ENCODE measurements around the gene HSP90AB1.

Gene HSP90AB1

DNA sequence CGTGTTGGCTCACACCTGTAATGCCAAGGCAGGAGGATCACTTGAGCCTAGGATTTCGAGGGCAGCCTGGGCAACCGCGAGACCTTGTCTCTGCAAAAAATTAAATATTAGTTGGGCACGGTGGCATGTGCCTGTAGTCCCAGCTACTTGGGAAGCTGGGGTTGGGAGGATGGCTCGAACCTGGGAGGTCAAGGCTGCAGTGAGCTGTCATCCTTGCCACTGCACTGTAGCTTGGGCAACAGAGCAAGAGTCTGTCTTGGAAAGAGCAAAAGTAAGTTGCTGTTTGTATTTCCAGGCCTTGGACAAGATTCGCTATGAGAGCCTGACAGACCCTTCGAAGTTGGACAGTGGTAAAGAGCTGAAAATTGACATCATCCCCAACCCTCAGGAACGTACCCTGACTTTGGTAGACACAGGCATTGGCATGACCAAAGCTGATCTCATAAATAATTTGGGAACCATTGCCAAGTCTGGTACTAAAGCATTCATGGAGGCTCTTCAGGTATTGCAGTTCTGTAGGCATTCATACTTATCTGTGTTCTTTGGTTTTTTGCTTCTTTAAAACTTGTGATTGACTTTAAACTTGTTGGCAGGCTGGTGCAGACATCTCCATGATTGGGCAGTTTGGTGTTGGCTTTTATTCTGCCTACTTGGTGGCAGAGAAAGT, 2.3 kb downstream of the HSP90AB1 start:
- Histone ChIP-seq H3K4me3 (ENCODE audit: low read length) (peak overlapping the region; percentile 90), H3K27me3 (ENCODE audit: insufficient read depth, low read length) (no peaks in the 10 kb centered on the region), H3K4me1 (ENCODE audit: insufficient read depth, low read length) (peaks cover 27% of the 10 kb centered on the region), H2AFZ (ENCODE audit: low read depth, low read length) (no peak overlapping the region), H3K36me3 (ENCODE audit: insufficient read depth, low read length) (peaks cover 59% of the 10 kb centered on the region), H3K9me3 (ENCODE audit: low read length) (no peaks in the 10 kb centered on the region)

GRCh38 chr6:44250067-44250717, 3.3 kb downstream of the HSP90AB1 start:
- Histone ChIP-seq H3K36me3 (ENCODE audit: insufficient read depth, low read length) (peaks cover 69% of the 10 kb centered on the region), H3K4me1 (ENCODE audit: insufficient read depth, low read length) (peaks cover 29% of the 10 kb centered on the region), H2AFZ (ENCODE audit: low read depth, low read length) (no peak overlapping the region), H3K27me3 (ENCODE audit: insufficient read depth, low read length) (no peaks in the 10 kb centered on the region), H3K4me3 (ENCODE audit: low read length) (no peak overlapping the region), H3K9me3 (ENCODE audit: low read length) (no peaks in the 10 kb centered on the region)

GRCh38 chr6:44250718-44251123, 3.8 kb downstream of the HSP90AB1 start:
- H3K36me3 ChIP-seq (ENCODE audit: insufficient read depth, low read length), result peaks cover 73% of the 10 kb centered on the region
- no peaks in the 10 kb centered on the region for H3K9me3 ChIP-seq (ENCODE audit: low read length)
- no peak overlapping the region for H2AFZ ChIP-seq (ENCODE audit: low read depth, low read length)
- H3K4me3 ChIP-seq (ENCODE audit: low read length), result no peak overlapping the region
- peaks cover 29% of the 10 kb centered on the region for H3K4me1 ChIP-seq (ENCODE audit: insufficient read depth, low read length)
- no peaks in the 10 kb centered on the region for H3K27me3 ChIP-seq (ENCODE audit: insufficient read depth, low read length)

GRCh38 chr6:44251576-44252524, 4.9 kb downstream of the HSP90AB1 start:
- H3K36me3 ChIP-seq (ENCODE audit: insufficient read depth, low read length), result peaks cover 77% of the 10 kb centered on the region
- H3K9me3 ChIP-seq (ENCODE audit: low read length), result no peaks in the 10 kb centered on the region
- H3K4me3 ChIP-seq (ENCODE audit: low read length), result no peak overlapping the region
- H2AFZ ChIP-seq (ENCODE audit: low read depth, low read length), result no peak overlapping the region
- H3K4me1 ChIP-seq (ENCODE audit: insufficient read depth, low read length), result peaks cover 35% of the 10 kb centered on the region
- no peaks in the 10 kb centered on the region for H3K27me3 ChIP-seq (ENCODE audit: insufficient read depth, low read length)

DNA sequence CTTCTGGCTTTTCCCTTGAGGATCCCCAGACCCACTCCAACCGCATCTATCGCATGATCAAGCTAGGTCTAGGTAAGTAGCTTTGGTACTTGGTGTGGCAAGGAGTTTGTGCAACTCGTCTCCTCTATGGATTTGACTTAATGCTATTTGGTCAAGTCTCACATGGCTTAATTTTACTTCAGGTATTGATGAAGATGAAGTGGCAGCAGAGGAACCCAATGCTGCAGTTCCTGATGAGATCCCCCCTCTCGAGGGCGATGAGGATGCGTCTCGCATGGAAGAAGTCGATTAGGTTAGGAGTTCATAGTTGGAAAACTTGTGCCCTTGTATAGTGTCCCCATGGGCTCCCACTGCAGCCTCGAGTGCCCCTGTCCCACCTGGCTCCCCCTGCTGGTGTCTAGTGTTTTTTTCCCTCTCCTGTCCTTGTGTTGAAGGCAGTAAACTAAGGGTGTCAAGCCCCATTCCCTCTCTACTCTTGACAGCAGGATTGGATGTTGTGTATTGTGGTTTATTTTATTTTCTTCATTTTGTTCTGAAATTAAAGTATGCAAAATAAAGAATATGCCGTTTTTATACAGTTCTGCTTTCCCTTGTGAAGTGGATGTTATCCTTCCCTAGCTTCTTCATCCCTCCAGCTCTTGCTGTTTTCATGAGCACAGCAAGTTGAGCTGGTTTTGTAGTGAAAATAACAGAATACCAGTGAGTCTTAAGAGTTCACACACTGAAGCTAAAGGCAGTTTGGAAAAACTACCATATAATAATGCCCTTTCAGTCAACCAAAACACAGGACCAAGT, 6.6 kb downstream of the HSP90AB1 start:
- peaks cover 75% of the 10 kb centered on the region for H3K36me3 ChIP-seq (ENCODE audit: insufficient read depth, low read length)
- H2AFZ ChIP-seq (ENCODE audit: low read depth, low read length), result no peak overlapping the region
- no peaks in the 10 kb centered on the region for H3K27me3 ChIP-seq (ENCODE audit: insufficient read depth, low read length)
- H3K9me3 ChIP-seq (ENCODE audit: low read length), result no peaks in the 10 kb centered on the region
- H3K4me3 ChIP-seq (ENCODE audit: low read length), result no peak overlapping the region
- H3K4me1 ChIP-seq (ENCODE audit: insufficient read depth, low read length), result peaks cover 37% of the 10 kb centered on the region

DNA sequence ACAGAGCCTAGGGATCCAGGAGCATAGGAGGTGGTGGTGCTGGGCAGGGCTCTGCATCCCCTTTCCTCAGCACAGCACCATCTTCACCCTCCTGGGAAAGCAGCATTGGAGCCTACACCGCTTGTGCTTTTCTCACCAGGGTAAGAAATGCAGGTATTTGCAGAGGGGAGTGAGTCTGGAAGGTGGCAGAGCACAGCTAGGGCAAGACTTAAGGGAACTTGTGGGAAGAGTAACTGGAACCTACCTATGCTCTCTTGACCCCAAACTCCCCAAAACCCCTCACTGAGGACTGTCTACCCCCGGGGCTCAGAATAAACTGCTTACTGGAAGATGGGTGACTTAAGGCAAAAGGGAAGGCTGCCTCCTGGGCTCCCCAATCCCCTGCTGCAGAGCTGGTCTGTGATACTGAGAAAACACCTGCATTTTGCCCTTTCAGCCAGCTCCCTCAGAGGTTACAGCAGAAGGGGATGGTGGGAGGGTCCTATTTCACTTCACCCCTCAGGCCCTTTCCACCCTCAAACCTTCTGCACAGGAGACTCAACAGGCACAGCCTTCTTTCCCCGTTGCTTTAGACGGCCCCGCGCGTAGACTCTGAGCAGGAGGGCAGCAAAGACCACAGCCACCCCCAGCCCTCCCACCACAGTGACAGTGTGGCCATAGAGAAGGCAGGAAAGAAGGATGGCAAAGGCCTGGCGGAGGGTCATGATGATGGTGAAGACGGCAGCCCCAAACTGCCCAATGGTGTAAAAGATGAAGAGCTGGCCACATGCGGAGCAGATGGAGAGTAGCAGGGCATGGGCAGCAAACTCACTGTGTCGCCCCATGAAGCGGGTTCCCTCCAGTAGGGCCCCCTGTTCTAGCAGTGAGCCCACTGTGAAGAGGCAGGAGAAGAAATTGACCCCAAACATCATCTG, 7.5 kb downstream of the HSP90AB1 start:
- Histone ChIP-seq H3K4me3 (ENCODE audit: low read length) (no peak overlapping the region), H3K9me3 (ENCODE audit: low read length) (no peaks in the 10 kb centered on the region), H2AFZ (ENCODE audit: low read depth, low read length) (no peak overlapping the region), H3K27me3 (ENCODE audit: insufficient read depth, low read length) (no peaks in the 10 kb centered on the region), H3K36me3 (ENCODE audit: insufficient read depth, low read length) (peaks cover 72% of the 10 kb centered on the region), H3K4me1 (ENCODE audit: insufficient read depth, low read length) (peaks cover 28% of the 10 kb centered on the region)

DNA sequence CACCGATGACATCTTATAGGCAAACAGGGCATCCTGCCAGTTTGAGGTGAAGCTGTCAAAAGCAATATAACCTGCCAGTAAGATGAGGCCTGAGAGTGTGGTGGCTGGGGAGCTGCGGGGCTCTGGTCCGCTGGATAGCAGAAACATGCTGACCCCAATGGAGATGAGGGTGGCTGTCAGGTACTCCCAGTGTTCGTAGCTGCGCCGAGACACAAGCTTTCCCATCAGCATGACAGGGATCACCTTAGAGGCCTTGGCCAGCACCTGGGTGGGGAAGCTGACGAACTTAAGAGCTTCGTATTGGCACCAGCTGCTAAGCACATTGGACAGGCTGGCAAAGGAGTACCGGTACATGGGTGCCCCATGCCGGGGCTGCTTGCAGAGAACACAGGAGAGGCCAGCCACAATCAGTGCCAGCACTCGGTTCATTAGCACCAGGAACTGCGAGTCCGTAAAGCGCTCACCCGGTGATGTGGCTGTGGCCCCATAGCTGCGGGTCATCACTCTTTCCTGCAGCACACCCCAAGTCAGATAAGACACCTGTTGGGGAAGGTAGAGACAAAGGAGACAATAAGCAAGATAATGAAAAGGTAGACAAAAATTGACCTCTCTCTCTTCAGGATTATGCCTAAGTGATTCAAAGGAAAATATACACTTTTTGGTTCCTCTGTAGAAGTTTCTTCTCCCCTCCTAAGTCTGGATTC, 8.4 kb downstream of the HSP90AB1 start:
- Histone ChIP-seq H2AFZ (ENCODE audit: low read depth, low read length) (no peak overlapping the region), H3K9me3 (ENCODE audit: low read length) (no peaks in the 10 kb centered on the region), H3K4me1 (ENCODE audit: insufficient read depth, low read length) (peaks cover 24% of the 10 kb centered on the region), H3K36me3 (ENCODE audit: insufficient read depth, low read length) (peaks cover 72% of the 10 kb centered on the region), H3K4me3 (ENCODE audit: low read length) (peak overlapping the region; percentile 96), H3K27me3 (ENCODE audit: insufficient read depth, low read length) (no peaks in the 10 kb centered on the region)

DNA sequence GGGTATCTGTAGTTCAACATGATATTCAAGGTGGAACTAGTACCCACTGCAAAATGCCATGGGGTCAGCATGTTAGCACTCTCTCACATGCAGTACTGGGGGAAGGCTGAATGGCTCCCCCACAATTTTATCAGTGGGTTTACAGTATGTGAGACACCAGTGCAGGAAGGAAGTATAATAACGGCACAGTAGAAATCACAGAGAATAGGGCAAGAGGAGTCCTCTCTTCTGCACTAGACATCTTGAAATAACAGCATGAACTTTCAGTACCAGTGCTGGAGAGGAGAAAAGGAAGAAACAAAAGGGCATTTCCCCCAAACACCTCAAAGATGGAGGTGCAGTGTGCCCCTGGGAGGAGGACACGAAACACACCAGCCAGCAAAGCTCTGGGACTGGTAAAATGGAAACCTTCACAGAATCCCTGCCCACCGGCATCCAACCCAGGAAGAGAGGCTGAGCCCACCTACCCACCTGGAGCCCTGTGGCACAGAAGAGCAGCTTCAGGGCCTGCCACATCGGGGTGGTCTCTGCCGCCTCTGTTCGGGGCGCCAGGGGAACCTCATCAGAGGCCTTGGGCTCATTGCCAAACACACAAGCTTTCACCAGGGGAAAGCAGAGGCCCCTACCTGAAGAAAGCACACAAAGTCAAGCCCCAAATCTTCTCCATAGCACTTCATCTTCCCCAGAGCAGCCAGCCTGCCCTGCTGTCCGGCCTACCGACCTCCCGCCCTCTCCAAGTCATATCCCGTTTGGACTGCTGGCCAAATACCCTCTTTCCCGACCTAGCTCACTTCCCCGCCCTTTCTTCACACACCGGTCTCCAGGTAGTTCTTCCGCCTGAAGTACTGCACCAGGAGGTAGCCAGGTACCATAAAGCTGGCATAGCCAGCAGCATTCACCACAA, 9.2 kb downstream of the HSP90AB1 start:
- H3K4me1 ChIP-seq (ENCODE audit: insufficient read depth, low read length), result peaks cover 24% of the 10 kb centered on the region
- H3K27me3 ChIP-seq (ENCODE audit: insufficient read depth, low read length), result no peaks in the 10 kb centered on the region
- H3K36me3 ChIP-seq (ENCODE audit: insufficient read depth, low read length), result peaks cover 65% of the 10 kb centered on the region
- no peaks in the 10 kb centered on the region for H3K9me3 ChIP-seq (ENCODE audit: low read length)
- peak overlapping the region; percentile 96 for H3K4me3 ChIP-seq (ENCODE audit: low read length)
- no peak overlapping the region for H2AFZ ChIP-seq (ENCODE audit: low read depth, low read length)

GRCh38 chr6:44256775-44257024, 9.8 kb downstream of the HSP90AB1 start:
- no peaks in the 10 kb centered on the region for H3K27me3 ChIP-seq (ENCODE audit: insufficient read depth, low read length)
- H3K4me3 ChIP-seq (ENCODE audit: low read length), result peak overlapping the region; percentile 96
- peak overlapping the region; percentile 55 for H2AFZ ChIP-seq (ENCODE audit: low read depth, low read length)
- H3K4me1 ChIP-seq (ENCODE audit: insufficient read depth, low read length), result peaks cover 24% of the 10 kb centered on the region
- H3K36me3 ChIP-seq (ENCODE audit: insufficient read depth, low read length), result peaks cover 60% of the 10 kb centered on the region
- no peaks in the 10 kb centered on the region for H3K9me3 ChIP-seq (ENCODE audit: low read length)

DNA sequence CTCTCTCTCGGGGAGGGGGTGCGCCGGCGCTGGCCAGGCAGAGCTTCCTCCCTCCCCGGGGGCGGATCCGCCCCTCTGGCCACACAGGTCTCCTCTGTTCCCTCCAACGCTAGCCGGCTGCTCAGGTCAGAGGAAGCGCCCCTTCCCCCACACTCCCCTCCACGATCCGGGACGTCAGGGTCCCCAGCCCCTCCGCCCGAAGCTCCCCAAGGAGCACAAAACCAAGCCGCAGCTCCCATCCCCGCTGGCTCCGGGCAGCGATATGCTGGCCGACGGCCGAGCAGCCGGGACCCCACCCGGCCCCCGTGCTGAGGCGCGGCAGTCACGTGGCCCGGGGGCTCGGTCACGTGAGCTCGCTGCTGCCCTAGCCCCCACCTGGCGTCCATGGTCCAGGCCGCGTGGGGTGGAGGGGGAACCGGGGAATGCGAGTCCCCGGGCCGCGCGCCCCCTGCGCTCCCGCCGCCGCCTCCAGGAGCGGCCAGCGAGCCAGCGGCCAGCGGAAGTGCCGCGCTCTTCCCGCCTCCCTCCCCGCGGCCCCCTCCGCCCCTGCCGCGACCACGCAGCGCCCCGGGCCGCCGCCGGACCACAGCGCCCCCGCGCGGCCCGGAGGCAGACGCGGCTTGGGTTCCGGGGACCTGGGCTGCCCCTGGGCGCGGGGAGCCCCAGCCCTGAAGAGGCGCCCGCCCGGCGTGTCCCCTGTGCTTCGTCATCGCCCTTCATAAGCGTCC, 10.3 kb downstream of the HSP90AB1 start, which contains the start of gene SLC35B2:
SLC35B2 (minus strand) TSS at position 504 of the 728 bp plus-strand sequence; CDS start at position 386, 118 bp downstream.
- no peaks in the 10 kb centered on the region for H3K9me3 ChIP-seq (ENCODE audit: low read length)
- H3K4me3 ChIP-seq (ENCODE audit: low read length), result peak within 1 kb of the TSS; percentile 96
- H3K4me1 ChIP-seq (ENCODE audit: insufficient read depth, low read length), result peaks cover 26% of the 10 kb centered on the region
- no peaks in the 10 kb centered on the region for H3K27me3 ChIP-seq (ENCODE audit: insufficient read depth, low read length)
- H3K36me3 ChIP-seq (ENCODE audit: insufficient read depth, low read length), result peaks cover 55% of the 10 kb centered on the region
- peak within 1 kb of the TSS; percentile 55 for H2AFZ ChIP-seq (ENCODE audit: low read depth, low read length)

All from neuron (in vitro differentiated cells).